ENCODE results near the gene DZIP1L.

Gene DZIP1L

DNA sequence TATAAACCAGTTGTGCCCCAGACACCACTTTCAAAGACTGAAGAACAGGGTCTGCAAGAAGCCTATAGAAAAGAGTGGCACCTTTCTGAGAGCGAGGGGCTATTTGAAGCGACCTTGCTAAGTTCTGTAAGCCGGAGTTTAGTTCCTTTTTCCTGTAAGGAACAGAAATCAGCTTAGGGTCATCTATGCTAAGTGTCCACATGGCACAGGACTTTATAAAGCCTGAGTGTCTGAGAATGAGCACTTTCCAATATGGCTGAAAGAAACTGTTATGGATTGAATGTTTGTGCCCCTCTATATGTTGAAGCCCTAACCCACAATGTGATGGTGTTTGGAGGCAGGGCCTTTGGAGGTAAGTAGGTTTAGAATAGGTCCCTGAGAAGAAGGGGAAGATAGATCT is 20.8 kb upstream of the DZIP1L start:
- Histone ChIP-seq H3K9me3 (ENCODE audit: control insufficient read depth, low read length) (no peaks in the 10 kb centered on the region), H3K4me1 (ENCODE audit: control insufficient read depth, insufficient read depth, low read length, poor library complexity, severe bottlenecking) (no peaks in the 10 kb centered on the region), H3K27ac (ENCODE audit: insufficient read depth, low read length, poor library complexity, severe bottlenecking) (no peak overlapping the region), H3K4me3 (ENCODE audit: insufficient read depth, low read depth, low read length, poor library complexity, severe bottlenecking) (no peak overlapping the region), H3K27me3 (replicated peaks; ENCODE audit: control insufficient read depth, insufficient read depth, low read length, poor library complexity, severe bottlenecking) (no peaks in the 10 kb centered on the region), H3K36me3 (ENCODE audit: control insufficient read depth, insufficient read depth, low read length) (no peaks in the 10 kb centered on the region)
- no peak for DNase-seq

DNA sequence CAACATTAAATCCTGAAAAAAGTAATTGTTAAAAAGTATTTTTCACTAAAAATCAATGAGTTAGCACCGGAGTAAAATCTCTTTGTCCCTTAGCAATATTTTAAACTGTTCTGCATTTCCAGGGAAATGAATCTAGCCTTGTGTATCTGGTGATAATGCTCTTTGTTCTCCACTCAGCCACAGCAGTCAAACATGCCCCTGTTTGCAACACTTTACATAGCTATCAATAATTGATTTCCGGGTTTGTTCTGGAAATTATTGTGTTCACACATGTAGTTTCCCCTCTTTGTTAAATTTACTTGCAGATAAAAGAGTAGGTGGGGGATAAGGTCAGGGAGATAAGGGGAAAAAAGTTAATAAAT is 20.4 kb upstream of the DZIP1L start:
- no peaks in the 10 kb centered on the region for H3K4me1 ChIP-seq (ENCODE audit: control insufficient read depth, insufficient read depth, low read length, poor library complexity, severe bottlenecking)
- H3K27ac ChIP-seq (ENCODE audit: insufficient read depth, low read length, poor library complexity, severe bottlenecking): no peak overlapping the region
- DNase-seq: no peak
- no peaks in the 10 kb centered on the region for H3K27me3 ChIP-seq (replicated peaks; ENCODE audit: control insufficient read depth, insufficient read depth, low read length, poor library complexity, severe bottlenecking)
- H3K9me3 ChIP-seq (ENCODE audit: control insufficient read depth, low read length): no peaks in the 10 kb centered on the region
- no peak overlapping the region for H3K4me3 ChIP-seq (ENCODE audit: insufficient read depth, low read depth, low read length, poor library complexity, severe bottlenecking)
- no peaks in the 10 kb centered on the region for H3K36me3 ChIP-seq (ENCODE audit: control insufficient read depth, insufficient read depth, low read length)

DNA sequence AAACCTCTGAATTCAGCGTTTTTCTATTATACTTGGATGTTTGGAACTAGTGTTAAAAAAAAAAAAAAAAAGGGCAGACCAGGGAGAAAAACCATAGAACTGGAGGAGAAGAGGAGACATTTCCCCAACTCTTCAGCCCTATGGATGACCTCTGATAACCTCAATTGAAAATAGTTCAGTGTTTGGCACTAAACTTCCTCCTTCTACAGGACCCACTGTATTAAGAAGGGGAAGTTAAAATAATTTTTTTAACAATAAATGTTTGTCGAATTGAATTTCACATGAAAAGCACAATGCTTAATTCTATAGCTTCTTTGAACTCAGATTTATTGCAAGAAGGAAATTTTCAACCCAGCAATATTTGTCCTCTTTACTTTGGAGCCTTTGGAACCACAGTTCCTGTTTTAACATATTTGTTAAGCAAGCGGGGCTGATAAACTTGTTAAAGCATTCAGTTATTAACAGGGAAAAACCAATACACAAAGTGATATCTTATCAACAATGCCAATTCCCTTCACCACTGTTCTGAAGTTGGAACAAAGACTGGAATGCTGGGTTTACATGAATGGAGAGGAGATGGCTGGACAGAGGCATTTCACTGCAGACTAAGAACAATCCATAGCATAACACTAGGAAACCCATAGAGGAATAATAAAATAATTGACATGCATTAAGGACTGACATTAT is 19.9 kb upstream of the DZIP1L start:
- no peak overlapping the region for H3K27ac ChIP-seq (ENCODE audit: insufficient read depth, low read length, poor library complexity, severe bottlenecking)
- no peaks in the 10 kb centered on the region for H3K36me3 ChIP-seq (ENCODE audit: control insufficient read depth, insufficient read depth, low read length)
- H3K4me3 ChIP-seq (ENCODE audit: insufficient read depth, low read depth, low read length, poor library complexity, severe bottlenecking): no peak overlapping the region
- no peak for DNase-seq
- H3K9me3 ChIP-seq (ENCODE audit: control insufficient read depth, low read length): no peaks in the 10 kb centered on the region
- no peaks in the 10 kb centered on the region for H3K27me3 ChIP-seq (replicated peaks; ENCODE audit: control insufficient read depth, insufficient read depth, low read length, poor library complexity, severe bottlenecking)
- no peaks in the 10 kb centered on the region for H3K4me1 ChIP-seq (ENCODE audit: control insufficient read depth, insufficient read depth, low read length, poor library complexity, severe bottlenecking)

DNA sequence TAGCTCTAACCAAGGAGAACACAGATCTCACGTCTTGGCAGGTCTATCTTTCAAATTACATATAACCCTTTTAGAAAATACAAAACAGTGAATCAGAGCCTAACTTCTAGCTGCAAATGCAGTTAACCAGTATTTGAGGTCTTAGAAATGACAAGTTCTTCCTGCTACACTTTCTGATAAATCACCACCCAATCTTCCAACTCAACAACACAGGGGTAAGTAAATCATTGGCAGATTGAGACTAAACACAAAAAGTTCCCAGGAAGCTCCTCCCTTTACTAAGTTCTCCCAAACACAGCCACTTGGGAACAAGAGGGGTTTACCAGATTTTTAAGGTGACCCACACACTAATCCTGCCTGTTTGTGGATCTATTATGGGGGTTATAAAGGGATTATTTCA is 16.8 kb upstream of the DZIP1L start, which contains the start of gene A4GNT:
Gene A4GNT, minus strand, starts transcription at position 152 of the 400 bp plus-strand sequence. CDS start 1,134 bp downstream, outside the sequence.
- Histone ChIP-seq H3K9me3 (ENCODE audit: control insufficient read depth, low read length) (no peaks in the 10 kb centered on the region), H3K27me3 (replicated peaks; ENCODE audit: control insufficient read depth, insufficient read depth, low read length, poor library complexity, severe bottlenecking) (no peaks in the 10 kb centered on the region), H3K36me3 (ENCODE audit: control insufficient read depth, insufficient read depth, low read length) (no peaks in the 10 kb centered on the region), H3K4me3 (ENCODE audit: insufficient read depth, low read depth, low read length, poor library complexity, severe bottlenecking) (no peak within 1 kb of the TSS), H3K27ac (ENCODE audit: insufficient read depth, low read length, poor library complexity, severe bottlenecking) (no peak within 1 kb of the TSS), H3K4me1 (ENCODE audit: control insufficient read depth, insufficient read depth, low read length, poor library complexity, severe bottlenecking) (no peaks in the 10 kb centered on the region)
- DNase-seq: no peak

DNA sequence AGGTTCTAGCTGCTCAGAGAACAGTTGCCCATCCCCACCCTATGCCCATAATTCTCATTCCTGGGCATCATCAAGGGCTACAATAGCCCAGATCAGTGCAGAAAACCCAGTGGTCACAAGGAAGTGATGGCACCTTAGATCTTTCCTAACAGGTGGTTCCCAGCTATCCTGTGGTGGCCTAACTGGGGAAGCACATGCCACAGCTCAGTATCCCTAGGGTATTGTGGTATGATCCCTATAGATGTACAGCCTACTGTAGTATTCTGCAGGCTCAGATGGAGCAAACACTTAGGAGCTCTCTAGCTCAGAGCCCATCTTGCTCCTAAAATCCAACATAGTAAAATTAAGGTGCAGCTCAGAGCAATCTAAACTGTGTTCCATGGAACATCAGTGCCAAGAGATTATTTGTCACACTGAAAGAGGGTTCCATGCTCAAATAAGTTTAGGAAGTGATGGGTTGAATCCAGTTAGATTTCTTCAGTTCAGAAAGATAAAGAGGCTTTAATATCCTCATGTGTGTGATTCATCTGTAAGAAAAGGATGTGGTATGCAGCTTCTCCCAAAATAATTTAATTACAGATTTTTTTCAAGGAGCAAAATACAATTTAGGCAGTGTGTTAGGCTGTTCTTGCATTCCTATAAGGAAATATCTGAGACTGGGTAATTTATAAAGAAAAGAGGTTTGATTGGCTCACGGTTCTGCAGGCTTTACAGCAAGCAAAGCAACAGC is 12.4 kb upstream of the DZIP1L start:
- Histone ChIP-seq H3K9me3 (ENCODE audit: control insufficient read depth, low read length) (no peaks in the 10 kb centered on the region), H3K27me3 (replicated peaks; ENCODE audit: control insufficient read depth, insufficient read depth, low read length, poor library complexity, severe bottlenecking) (no peaks in the 10 kb centered on the region), H3K27ac (ENCODE audit: insufficient read depth, low read length, poor library complexity, severe bottlenecking) (no peak overlapping the region), H3K4me1 (ENCODE audit: control insufficient read depth, insufficient read depth, low read length, poor library complexity, severe bottlenecking) (no peaks in the 10 kb centered on the region), H3K36me3 (ENCODE audit: control insufficient read depth, insufficient read depth, low read length) (no peaks in the 10 kb centered on the region), H3K4me3 (ENCODE audit: insufficient read depth, low read depth, low read length, poor library complexity, severe bottlenecking) (no peak overlapping the region)
- DNase-seq: no peak

DNA sequence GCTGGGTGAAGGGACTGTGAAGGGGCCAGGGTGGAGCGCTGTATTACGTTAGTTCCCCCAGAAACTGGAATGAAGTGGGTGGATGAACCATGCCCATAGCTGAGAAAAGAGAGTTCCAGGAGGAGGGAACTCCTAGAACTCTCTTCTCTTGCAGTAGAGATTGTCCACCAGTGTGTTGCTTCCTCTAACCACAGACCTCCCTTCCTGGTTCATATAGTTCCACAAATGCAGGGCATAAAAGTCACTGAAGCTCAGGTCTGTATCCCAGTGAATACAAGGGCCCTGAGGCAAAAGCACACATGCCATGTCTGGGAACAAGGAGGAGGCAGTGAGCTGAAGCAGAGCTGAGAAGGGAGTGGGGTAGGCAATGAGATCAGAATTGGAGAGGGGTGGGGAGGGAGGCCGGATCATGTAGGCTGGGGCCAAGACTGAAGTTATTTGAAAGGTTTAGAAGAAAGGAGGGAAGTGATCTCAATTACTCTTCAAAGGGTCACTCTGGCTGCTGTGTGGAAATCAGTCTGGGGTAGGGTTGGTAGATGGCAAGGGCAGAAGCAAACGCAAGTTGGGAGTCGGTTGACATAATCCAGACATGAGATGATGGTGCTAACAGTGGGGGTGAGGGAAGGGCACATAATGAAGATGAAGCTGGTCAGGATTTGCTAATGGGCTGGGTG is 10.3 kb upstream of the DZIP1L start:
- Histone ChIP-seq H3K36me3 (ENCODE audit: control insufficient read depth, insufficient read depth, low read length) (no peaks in the 10 kb centered on the region), H3K9me3 (ENCODE audit: control insufficient read depth, low read length) (no peaks in the 10 kb centered on the region), H3K4me1 (ENCODE audit: control insufficient read depth, insufficient read depth, low read length, poor library complexity, severe bottlenecking) (no peaks in the 10 kb centered on the region), H3K4me3 (ENCODE audit: insufficient read depth, low read depth, low read length, poor library complexity, severe bottlenecking) (no peak overlapping the region), H3K27me3 (replicated peaks; ENCODE audit: control insufficient read depth, insufficient read depth, low read length, poor library complexity, severe bottlenecking) (no peaks in the 10 kb centered on the region), H3K27ac (ENCODE audit: insufficient read depth, low read length, poor library complexity, severe bottlenecking) (no peak overlapping the region)
- no peak for DNase-seq

DNA sequence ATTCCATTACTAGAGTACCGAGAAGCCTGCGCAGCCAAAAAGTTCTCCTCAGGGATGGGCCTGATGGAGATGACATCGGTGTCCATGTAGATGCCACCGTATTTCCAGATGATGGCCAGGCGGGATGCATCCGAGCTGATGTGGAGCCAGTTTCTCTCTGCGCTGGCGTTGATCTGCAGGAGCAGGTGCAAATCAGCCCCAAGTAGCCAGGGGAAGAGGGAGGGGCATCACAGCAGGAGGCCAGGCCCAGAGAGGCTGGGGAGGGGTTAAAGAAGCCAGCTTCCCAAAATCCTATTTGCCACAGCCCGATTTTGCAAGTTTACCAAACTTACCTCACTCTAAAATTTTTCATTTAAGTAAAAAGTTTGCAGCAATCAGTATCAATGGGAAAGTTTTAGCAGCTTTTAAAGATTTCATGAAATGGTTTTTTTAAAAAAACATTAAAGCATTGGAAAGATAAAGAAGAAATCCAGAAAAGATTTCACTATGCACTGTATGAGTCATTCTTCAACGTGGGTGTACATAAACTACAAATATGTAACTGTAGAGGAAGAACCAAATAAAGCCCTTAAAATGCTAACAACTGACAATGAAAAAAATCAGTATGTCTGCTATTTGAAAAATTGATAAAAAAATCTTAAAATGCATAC is 9.4 kb upstream of the DZIP1L start:
- no peak for DNase-seq
- no peak overlapping the region for H3K4me3 ChIP-seq (ENCODE audit: insufficient read depth, low read depth, low read length, poor library complexity, severe bottlenecking)
- no peaks in the 10 kb centered on the region for H3K36me3 ChIP-seq (ENCODE audit: control insufficient read depth, insufficient read depth, low read length)
- no peaks in the 10 kb centered on the region for H3K27me3 ChIP-seq (replicated peaks; ENCODE audit: control insufficient read depth, insufficient read depth, low read length, poor library complexity, severe bottlenecking)
- no peaks in the 10 kb centered on the region for H3K9me3 ChIP-seq (ENCODE audit: control insufficient read depth, low read length)
- no peak overlapping the region for H3K27ac ChIP-seq (ENCODE audit: insufficient read depth, low read length, poor library complexity, severe bottlenecking)
- no peaks in the 10 kb centered on the region for H3K4me1 ChIP-seq (ENCODE audit: control insufficient read depth, insufficient read depth, low read length, poor library complexity, severe bottlenecking)

DNA sequence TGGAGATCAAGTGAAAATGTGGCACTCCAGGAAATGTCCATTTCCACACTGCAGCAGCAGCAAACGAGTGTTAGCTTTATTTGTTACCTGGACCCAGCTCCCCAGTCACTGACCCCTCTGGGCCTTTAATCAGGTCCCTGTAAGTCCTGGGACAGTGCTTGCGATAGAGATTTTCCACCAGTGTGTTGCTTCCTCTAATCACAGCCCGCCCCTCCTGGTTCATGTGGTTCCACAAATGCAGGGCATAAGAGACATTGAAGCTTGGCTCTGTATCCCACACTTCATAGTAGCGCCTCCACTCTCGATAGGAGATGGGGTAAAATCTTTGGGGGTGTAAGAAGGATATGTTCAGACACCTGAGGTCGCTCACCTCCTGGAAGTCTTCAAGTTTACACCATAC is 8.8 kb upstream of the DZIP1L start:
- Histone ChIP-seq H3K27ac (ENCODE audit: insufficient read depth, low read length, poor library complexity, severe bottlenecking) (no peak overlapping the region), H3K4me3 (ENCODE audit: insufficient read depth, low read depth, low read length, poor library complexity, severe bottlenecking) (no peak overlapping the region), H3K4me1 (ENCODE audit: control insufficient read depth, insufficient read depth, low read length, poor library complexity, severe bottlenecking) (no peaks in the 10 kb centered on the region), H3K9me3 (ENCODE audit: control insufficient read depth, low read length) (no peaks in the 10 kb centered on the region), H3K36me3 (ENCODE audit: control insufficient read depth, insufficient read depth, low read length) (no peaks in the 10 kb centered on the region), H3K27me3 (replicated peaks; ENCODE audit: control insufficient read depth, insufficient read depth, low read length, poor library complexity, severe bottlenecking) (no peaks in the 10 kb centered on the region)
- no peak for DNase-seq

DNA sequence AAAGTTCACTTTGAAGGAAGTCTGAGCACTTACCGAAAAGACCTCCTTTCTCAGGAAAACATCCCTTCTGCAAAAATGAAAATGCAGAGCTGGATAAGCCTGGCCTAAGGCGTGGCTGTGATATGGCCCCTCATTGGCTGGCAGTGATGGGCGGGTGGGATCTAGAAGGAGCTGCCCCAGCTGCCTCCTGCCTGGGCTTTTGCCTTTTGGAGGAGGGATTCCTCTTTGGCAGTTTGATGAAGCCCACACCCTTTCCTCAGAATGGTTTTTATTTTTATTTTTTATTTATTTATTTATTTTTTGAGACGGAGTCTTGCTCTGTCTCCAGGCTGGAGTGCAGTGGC is 4.0 kb upstream of the DZIP1L start:
- H3K36me3 ChIP-seq (ENCODE audit: control insufficient read depth, insufficient read depth, low read length): no peaks in the 10 kb centered on the region
- H3K4me1 ChIP-seq (ENCODE audit: control insufficient read depth, insufficient read depth, low read length, poor library complexity, severe bottlenecking): no peaks in the 10 kb centered on the region
- no peak for DNase-seq
- H3K27ac ChIP-seq (ENCODE audit: insufficient read depth, low read length, poor library complexity, severe bottlenecking): no peak overlapping the region
- H3K9me3 ChIP-seq (ENCODE audit: control insufficient read depth, low read length): no peaks in the 10 kb centered on the region
- H3K27me3 ChIP-seq (replicated peaks; ENCODE audit: control insufficient read depth, insufficient read depth, low read length, poor library complexity, severe bottlenecking): peaks cover 3% of the 10 kb centered on the region
- H3K4me3 ChIP-seq (ENCODE audit: insufficient read depth, low read depth, low read length, poor library complexity, severe bottlenecking): no peak overlapping the region

All from effector memory CD4-positive, alpha-beta T cell (primary cell).